ENCODE measurements around the gene PYCARD. TPM values are rescaled to one million over a fixed set of nuclear protein-coding genes. Genes with fewer than 3 reads are reported as not detected.

The PYCARD gene
- total RNA-seq, 5 donors from 2014 or later (not counting 1 experiment from before 2014, with no cell fraction given), result 16.1 to 40.3 (median 33.4) TPM

DNA sequence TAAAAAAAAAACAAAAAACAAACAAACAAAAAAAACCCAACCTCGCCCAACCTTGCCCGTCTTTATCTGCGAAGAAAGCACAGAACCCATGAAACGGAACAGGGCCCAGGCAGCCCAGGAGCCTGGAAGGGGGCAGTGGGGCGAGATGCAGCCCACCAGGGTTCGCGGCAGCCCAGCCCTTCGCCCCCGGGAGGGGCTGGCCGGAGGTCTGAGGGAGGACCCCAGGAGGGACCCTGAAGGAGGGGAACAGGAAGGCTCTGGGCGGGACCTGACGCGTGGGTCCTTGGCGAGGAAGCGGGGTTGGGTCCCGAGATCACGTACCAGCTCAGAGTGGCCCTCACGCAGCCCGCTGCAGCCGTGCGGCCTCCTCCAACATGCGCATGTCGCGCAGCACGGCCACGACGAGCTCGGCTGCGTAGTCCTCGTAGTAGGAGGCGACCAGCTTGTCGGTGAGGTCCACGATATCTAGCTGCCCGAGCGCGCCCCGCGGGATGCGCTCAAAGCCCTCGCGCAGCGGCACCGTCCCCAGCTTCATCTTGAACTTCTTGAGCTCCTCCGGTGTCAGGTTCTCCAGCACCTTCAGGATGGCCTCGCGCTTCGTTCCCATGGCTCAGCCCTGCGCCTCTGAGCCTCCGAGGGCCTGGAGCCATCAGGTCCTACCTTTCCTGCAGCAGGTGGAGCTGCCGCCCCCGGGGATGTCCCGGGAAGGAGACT, 14.0 kb upstream of the PYCARD start, which contains the start of gene PYDC1:
TSS of gene PYDC1 (minus strand) at position 714 of the 714 bp plus-strand sequence. CDS start at position 607, 107 bp downstream.
- Mint-ChIP-seq H3K27me3 (peaks cover 36 to 61% of the 10 kb centered on the region in 2 donors), H3K4me1 (peaks cover 16 to 23% (median 17%) of the 10 kb centered on the region in 3 donors), H3K36me3 (no peaks in the 10 kb centered on the region), H3K27ac (no peak within 1 kb of the TSS), H3K9me3 (no peaks in the 10 kb centered on the region), H3K4me3 (peak within 1 kb of the TSS; percentile 70 to 74 (median 70))
- peaks cover 0 to 26% of the 10 kb centered on the region in 2 experiments for H3K4me1 ChIP-seq (ENCODE audit: control insufficient read depth in 1 of 2, extremely low read depth in 1 of 2, insufficient read depth in 2 of 2, low read length in 2 of 2)
- H3K27me3 ChIP-seq (replicated peaks in 1 of 2; ENCODE audit: control insufficient read depth in 2 of 2, extremely low read depth in 1 of 2, insufficient read depth in 2 of 2, low read length in 1 of 2), result peaks cover 0 to 72% of the 10 kb centered on the region in 2 experiments
- ATAC-seq (replicated peaks in 1 of 4) (peak; percentile 25 to 43 (median 35)), DNase-seq (peak in 1 of 35 experiments; percentile 11)
- no peaks in the 10 kb centered on the region for H3K9me3 ChIP-seq
- no peaks in the 10 kb centered on the region for H3K36me3 ChIP-seq (ENCODE audit: control insufficient read depth in 2 of 2, extremely low read depth in 1 of 2, insufficient read depth in 1 of 2, low read length in 1 of 2)
- 8% methylated on average over 51 of the region's 52 CpGs for WGBS (ENCODE audit: insufficient coverage)
- H3K4me3 ChIP-seq (ENCODE audit: control insufficient read depth in 1 of 2, extremely low read depth in 1 of 2, low read length in 1 of 2), result peak within 1 kb of the TSS; percentile 23 to 53
- ChIA-PET POLR2A (interaction anchor here in 1 of 2 donors (0.9 kb wide), 1 partner anchor 35 kb away, joined by 3 read pairs; no protein-coding TSS in a partner anchor), CTCF (interaction anchor here in 1 of 2 donors (1.0 to 1.1 kb wide), 2 partner anchors 8 to 16 kb away, joined by 3 read pairs; no protein-coding TSS in a partner anchor)
- H3K27ac ChIP-seq (ENCODE audit: low read length), result no peak within 1 kb of the TSS

DNA sequence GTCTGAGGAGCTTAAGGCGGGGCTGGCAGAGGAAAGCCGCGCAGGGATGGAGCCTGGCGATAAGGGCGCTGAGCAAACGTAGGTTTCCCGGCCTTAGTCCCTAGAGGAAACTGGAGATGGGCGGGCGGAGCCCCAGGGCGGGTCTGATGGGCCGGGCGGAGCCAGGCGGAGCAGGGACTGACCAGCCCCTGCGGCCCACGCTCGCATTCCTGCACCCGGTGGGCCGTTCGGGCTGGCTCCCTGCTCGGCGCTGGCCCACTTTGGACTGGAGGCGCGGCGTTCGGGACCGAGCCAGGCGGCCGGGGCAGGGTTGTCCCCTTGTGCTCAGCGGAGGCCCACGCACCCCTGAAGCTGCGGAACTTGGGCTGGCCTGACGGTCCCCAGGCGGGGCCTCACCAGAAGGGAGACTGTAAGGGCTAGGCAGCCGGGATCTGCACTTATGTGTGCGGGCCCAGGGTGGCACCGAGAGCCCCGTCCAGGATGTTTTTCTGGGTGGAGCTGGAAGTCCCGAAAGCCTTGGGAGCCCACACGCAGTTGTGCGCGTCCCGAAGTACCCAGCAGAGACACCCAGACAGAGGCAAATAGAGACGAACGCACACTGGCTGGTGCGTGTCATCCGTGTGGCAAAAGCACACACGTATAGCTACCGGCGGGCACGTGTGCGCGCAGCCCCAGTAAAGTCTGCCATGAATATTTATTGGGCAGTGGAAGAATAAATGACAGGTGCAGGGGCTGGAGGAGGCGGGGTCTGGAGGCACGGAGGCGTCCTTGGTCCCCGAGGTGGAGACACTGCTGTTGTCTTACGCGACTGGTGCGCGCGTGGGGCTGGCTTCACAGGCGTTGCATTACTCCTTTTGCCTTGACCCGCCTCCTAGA, 13.0 kb upstream of the PYCARD start:
- ChIA-PET CTCF (interaction anchor here in 1 of 2 donors (1.1 kb wide), 1 partner anchor 15 kb away, joined by 3 read pairs; no protein-coding TSS in a partner anchor), POLR2A (interaction anchor here in 1 of 2 donors (0.5 to 0.9 kb wide), 2 partner anchors 18 to 34 kb away, joined by 3 read pairs; no protein-coding TSS in a partner anchor)
- Mint-ChIP-seq H3K27me3 (peaks cover 27 to 52% of the 10 kb centered on the region in 2 donors), H3K4me1 (peaks cover 16 to 24% (median 17%) of the 10 kb centered on the region in 3 donors), H3K27ac (no peak overlapping the region), H3K4me3 (peak overlapping the region; percentile 67 to 74 (median 70)), H3K9me3 (no peaks in the 10 kb centered on the region), H3K36me3 (no peaks in the 10 kb centered on the region)
- H3K27ac ChIP-seq (ENCODE audit: low read length), result no peak overlapping the region
- H3K27me3 ChIP-seq (replicated peaks in 1 of 2; ENCODE audit: control insufficient read depth in 2 of 2, extremely low read depth in 1 of 2, insufficient read depth in 2 of 2, low read length in 1 of 2), result peaks cover 0 to 63% of the 10 kb centered on the region in 2 experiments
- H3K4me1 ChIP-seq (ENCODE audit: control insufficient read depth in 1 of 2, extremely low read depth in 1 of 2, insufficient read depth in 2 of 2, low read length in 2 of 2), result peaks cover 0 to 26% of the 10 kb centered on the region in 2 experiments
- H3K9me3 ChIP-seq, result no peaks in the 10 kb centered on the region
- ATAC-seq (replicated peaks in 1 of 4) (peak; percentile 39 to 69 (median 46)), DNase-seq (peak in 7 of 35 experiments; percentile 16 to 42 (median 18))
- 3% methylated on average over 59 of the region's 63 CpGs for WGBS (ENCODE audit: insufficient coverage)
- peak overlapping the region; percentile 20 to 53 for H3K4me3 ChIP-seq (ENCODE audit: control insufficient read depth in 1 of 2, extremely low read depth in 1 of 2, low read length in 1 of 2)
- no peaks in the 10 kb centered on the region for H3K36me3 ChIP-seq (ENCODE audit: control insufficient read depth in 2 of 2, extremely low read depth in 1 of 2, insufficient read depth in 1 of 2, low read length in 1 of 2)

DNA sequence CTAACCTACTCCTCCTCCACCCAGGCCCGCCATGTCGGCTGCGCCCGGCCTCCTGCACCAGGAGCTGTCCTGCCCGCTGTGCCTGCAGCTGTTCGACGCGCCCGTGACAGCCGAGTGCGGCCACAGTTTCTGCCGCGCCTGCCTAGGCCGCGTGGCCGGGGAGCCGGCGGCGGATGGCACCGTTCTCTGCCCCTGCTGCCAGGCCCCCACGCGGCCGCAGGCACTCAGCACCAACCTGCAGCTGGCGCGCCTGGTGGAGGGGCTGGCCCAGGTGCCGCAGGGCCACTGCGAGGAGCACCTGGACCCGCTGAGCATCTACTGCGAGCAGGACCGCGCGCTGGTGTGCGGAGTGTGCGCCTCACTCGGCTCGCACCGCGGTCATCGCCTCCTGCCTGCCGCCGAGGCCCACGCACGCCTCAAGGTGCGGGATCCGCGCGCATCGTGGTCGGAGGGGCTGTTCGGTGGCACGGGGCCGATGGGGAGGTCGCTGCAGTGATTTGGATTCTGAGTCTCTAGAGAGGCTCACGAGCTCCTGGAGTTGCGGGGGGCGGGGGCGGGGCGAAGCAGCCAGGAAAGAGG, 12.2 kb upstream of the PYCARD start:
- Mint-ChIP-seq H3K27me3 (peaks cover 27 to 52% of the 10 kb centered on the region in 2 donors), H3K4me1 (peaks cover 16 to 24% (median 17%) of the 10 kb centered on the region in 3 donors), H3K9me3 (no peaks in the 10 kb centered on the region), H3K27ac (no peak overlapping the region), H3K4me3 (peak overlapping the region; percentile 41 to 74 (median 70)), H3K36me3 (no peaks in the 10 kb centered on the region)
- WGBS (ENCODE audit: insufficient coverage), result 19% methylated on average over 58 of the region's 58 CpGs
- Histone ChIP-seq H3K27ac (ENCODE audit: low read length) (no peak overlapping the region), H3K4me1 (ENCODE audit: control insufficient read depth in 1 of 2, extremely low read depth in 1 of 2, insufficient read depth in 2 of 2, low read length in 2 of 2) (peaks cover 0 to 26% of the 10 kb centered on the region in 2 experiments), H3K27me3 (replicated peaks in 1 of 2; ENCODE audit: control insufficient read depth in 2 of 2, extremely low read depth in 1 of 2, insufficient read depth in 2 of 2, low read length in 1 of 2) (peaks cover 0 to 61% of the 10 kb centered on the region in 2 experiments), H3K36me3 (ENCODE audit: control insufficient read depth in 2 of 2, extremely low read depth in 1 of 2, insufficient read depth in 1 of 2, low read length in 1 of 2) (no peaks in the 10 kb centered on the region), H3K9me3 (no peaks in the 10 kb centered on the region), H3K4me3 (ENCODE audit: control insufficient read depth in 1 of 2, extremely low read depth in 1 of 2, low read length in 1 of 2) (peak overlapping the region; percentile 20 to 53)
- POLR2A ChIA-PET, result interaction anchor here in 1 of 2 donors (0.5 kb wide), 1 partner anchor 659 kb away, joined by 7 read pairs; the partner anchor contains the start of gene ZNF267
- peak; percentile 41 to 54 (median 50) for ATAC-seq (replicated peaks in 1 of 4)
- DNase-seq, result peak in 6 of 35 experiments; percentile 9 to 29 (median 20)
- CTCF ChIA-PET, result no interaction called here

DNA sequence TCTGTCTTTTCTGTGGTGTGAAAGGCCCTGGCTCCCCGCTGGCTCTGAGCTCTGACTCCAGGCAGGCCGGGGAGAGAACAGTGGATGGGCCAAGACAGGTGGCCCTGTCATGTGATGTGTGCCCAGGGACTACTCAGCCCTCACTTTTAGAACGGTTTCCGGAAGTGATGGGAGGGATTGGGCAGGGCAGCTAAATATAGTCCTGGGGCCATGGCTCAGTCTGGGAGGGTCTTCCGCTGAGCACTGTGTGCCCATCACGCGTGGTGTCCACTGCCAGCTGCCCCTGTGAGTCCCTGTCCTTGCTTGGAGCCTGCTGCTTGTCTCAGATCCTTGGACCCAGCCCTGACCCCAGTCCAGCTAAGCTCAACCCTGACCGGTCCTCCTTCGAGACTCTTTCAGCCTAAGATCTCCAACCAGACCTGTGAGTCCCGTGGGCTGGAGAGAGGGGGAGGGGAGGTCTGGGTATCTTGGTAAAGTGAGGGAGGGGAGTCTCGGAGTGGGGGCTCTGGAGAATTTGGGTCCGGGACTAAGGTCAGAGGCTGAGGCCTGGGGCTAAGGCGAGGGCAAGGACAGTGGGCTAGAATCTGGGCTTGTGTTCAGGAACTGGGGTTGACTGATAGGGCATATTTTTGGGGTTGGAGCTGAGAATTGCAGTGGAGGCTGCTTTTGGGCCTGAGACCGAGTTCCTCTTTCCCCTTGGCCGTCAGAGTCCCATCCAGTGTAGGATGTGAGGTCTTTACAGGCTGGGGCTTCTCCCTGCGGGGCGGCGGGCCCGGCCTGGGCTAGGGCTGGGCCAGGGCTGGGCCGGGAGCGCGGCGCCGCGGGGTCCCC, 11.5 kb upstream of the PYCARD start, which contains the start of gene TRIM72:
TSS of gene TRIM72 (plus strand) at position 243 of the 831 bp plus-strand sequence. CDS start 620 bp downstream, outside the sequence.
- H3K4me3 ChIP-seq (ENCODE audit: control insufficient read depth in 1 of 2, extremely low read depth in 1 of 2, low read length in 1 of 2), result peak within 1 kb of the TSS; percentile 20 to 53
- Mint-ChIP-seq H3K9me3 (no peaks in the 10 kb centered on the region), H3K27me3 (peaks cover 25 to 48% of the 10 kb centered on the region in 2 donors), H3K27ac (no peak within 1 kb of the TSS), H3K4me1 (peaks cover 16 to 24% (median 17%) of the 10 kb centered on the region in 3 donors), H3K4me3 (peak within 1 kb of the TSS; percentile 41 to 74 (median 70)), H3K36me3 (no peaks in the 10 kb centered on the region)
- H3K9me3 ChIP-seq, result no peaks in the 10 kb centered on the region
- WGBS (ENCODE audit: insufficient coverage), result 91% methylated on average over 16 of the region's 25 CpGs
- peaks cover 0 to 55% of the 10 kb centered on the region in 2 experiments for H3K27me3 ChIP-seq (replicated peaks in 1 of 2; ENCODE audit: control insufficient read depth in 2 of 2, extremely low read depth in 1 of 2, insufficient read depth in 2 of 2, low read length in 1 of 2)
- POLR2A ChIA-PET, result interaction anchor here (0.5 to 0.7 kb wide), 2 partner anchors 418 to 660 kb away, joined by 3 to 7 read pairs; partner anchors contain the start of gene ZNF267 (in 1 of the 2)
- DNase-seq (no peak), ATAC-seq (replicated peaks in 1 of 4) (no peak)
- CTCF ChIA-PET, result no interaction called here
- no peak within 1 kb of the TSS for H3K27ac ChIP-seq (ENCODE audit: low read length)
- H3K36me3 ChIP-seq (ENCODE audit: control insufficient read depth in 2 of 2, extremely low read depth in 1 of 2, insufficient read depth in 1 of 2, low read length in 1 of 2), result no peaks in the 10 kb centered on the region
- peaks cover 0 to 26% of the 10 kb centered on the region in 2 experiments for H3K4me1 ChIP-seq (ENCODE audit: control insufficient read depth in 1 of 2, extremely low read depth in 1 of 2, insufficient read depth in 2 of 2, low read length in 2 of 2)

DNA sequence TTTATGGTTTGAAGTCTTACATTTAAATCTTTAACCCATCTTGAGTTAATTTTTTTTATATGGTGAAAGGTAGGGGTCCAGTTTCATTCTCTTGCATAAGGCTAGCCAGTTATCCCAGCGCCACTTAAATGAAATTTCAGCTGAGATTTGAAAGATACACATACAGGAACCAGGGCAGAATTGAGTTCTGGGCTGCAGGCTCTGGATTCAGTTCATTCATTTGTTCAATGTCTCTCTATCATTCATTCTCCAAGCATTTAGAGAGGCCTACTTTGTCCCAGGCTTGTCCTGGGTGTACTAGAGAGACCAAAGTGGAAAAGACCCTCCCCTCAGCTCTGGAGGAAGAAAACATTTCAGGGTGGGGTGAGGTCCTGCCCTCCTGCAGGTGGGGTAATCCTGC, 10.8 kb upstream of the PYCARD start:
- CTCF ChIA-PET, result no interaction called here
- DNase-seq, result no peak
- peak overlapping the region in 1 of 3 donors; percentile 52 for H3K4me3 Mint-ChIP-seq
- Histone ChIP-seq H3K9me3 (no peaks in the 10 kb centered on the region), H3K4me3 (ENCODE audit: control insufficient read depth in 1 of 2, extremely low read depth in 1 of 2, low read length in 1 of 2) (no peak overlapping the region), H3K4me1 (ENCODE audit: control insufficient read depth in 1 of 2, extremely low read depth in 1 of 2, insufficient read depth in 2 of 2, low read length in 2 of 2) (peaks cover 0 to 26% of the 10 kb centered on the region in 2 experiments), H3K27me3 (replicated peaks in 1 of 2; ENCODE audit: control insufficient read depth in 2 of 2, extremely low read depth in 1 of 2, insufficient read depth in 2 of 2, low read length in 1 of 2) (peaks cover 0 to 47% of the 10 kb centered on the region in 2 experiments), H3K36me3 (ENCODE audit: control insufficient read depth in 2 of 2, extremely low read depth in 1 of 2, insufficient read depth in 1 of 2, low read length in 1 of 2) (no peaks in the 10 kb centered on the region), H3K27ac (ENCODE audit: low read length) (no peak overlapping the region)
- H3K27me3 Mint-ChIP-seq, result peaks cover 19 to 40% of the 10 kb centered on the region in 2 donors
- WGBS (ENCODE audit: insufficient coverage), result no CpG with 5 or more reads among the region's 1 CpG
- POLR2A ChIA-PET, result interaction anchor here in 1 of 2 donors (0.6 kb wide), 1 partner anchor 57 kb away, joined by 3 read pairs; no protein-coding TSS in a partner anchor
- no peaks in the 10 kb centered on the region for H3K36me3 Mint-ChIP-seq
- peaks cover 16 to 24% (median 17%) of the 10 kb centered on the region in 3 donors for H3K4me1 Mint-ChIP-seq
- ATAC-seq (replicated peaks in 1 of 4), result no peak
- H3K9me3 Mint-ChIP-seq, result no peaks in the 10 kb centered on the region
- H3K27ac Mint-ChIP-seq, result no peak overlapping the region

Data from T-cell (primary cell).